Effector memory CD4-positive, alpha-beta T cell (primary cell): ENCODE results near the gene PLPP6.

Experiments
- DNase-seq, 3 donors: peaks; one replicate each; pipeline ENCODE4 v3.0.0-alpha.2; 2020
- H3K27ac ChIP-seq: 2 replicates; pipeline ENCODE4 v1.7.0; 2013; ENCODE audit warnings: mild to moderate bottlenecking, low read length, moderate library complexity; ENCODE audit not compliant: insufficient read depth, poor library complexity, severe bottlenecking
- H3K27me3 ChIP-seq: replicated peaks from 2 replicates; pipeline ENCODE4 v1.7.0; 2013; ENCODE audit warnings: mild to moderate bottlenecking, low read length; ENCODE audit not compliant: insufficient read depth, control insufficient read depth, poor library complexity, severe bottlenecking
- H3K36me3 ChIP-seq: 2 replicates; pipeline ENCODE4 v1.7.0; 2013; ENCODE audit warnings: mild to moderate bottlenecking, low read length, moderate library complexity; ENCODE audit not compliant: control insufficient read depth, insufficient read depth
- H3K4me1 ChIP-seq: 2 replicates; pipeline ENCODE4 v1.7.0; 2013; ENCODE audit warnings: low read length, mild to moderate bottlenecking; ENCODE audit not compliant: control insufficient read depth, insufficient read depth, poor library complexity, severe bottlenecking
- H3K4me3 ChIP-seq: 2 replicates; pipeline ENCODE4 v1.7.0; 2013; ENCODE audit warnings: low read length, low read depth, mild to moderate bottlenecking; ENCODE audit not compliant: insufficient read depth, poor library complexity, severe bottlenecking
- H3K9me3 ChIP-seq: 2 replicates; pipeline ENCODE4 v1.7.0; 2013; ENCODE audit warnings: mild to moderate bottlenecking, low read length, moderate library complexity; ENCODE audit not compliant: control insufficient read depth

The PLPP6 gene

DNA sequence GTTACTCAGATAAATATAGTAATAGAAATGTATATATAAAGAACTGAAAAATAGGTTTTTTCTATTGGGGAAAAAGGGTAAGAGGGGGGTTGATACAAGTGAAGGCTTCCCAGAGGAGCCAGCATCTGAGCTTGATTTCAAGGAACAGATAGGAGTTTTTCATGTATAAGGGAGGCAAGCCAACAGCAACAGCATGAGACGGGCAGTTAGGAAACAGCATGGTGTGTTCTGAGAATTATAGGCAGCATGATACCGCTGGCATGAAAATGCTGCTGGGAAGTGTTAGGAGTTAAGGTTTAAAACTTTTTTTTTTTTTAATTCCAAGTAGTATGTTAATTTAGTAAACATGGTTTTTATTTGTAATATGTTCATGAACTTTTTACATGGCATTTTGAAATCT is 26.9 kb downstream of the PLPP6 start:
- Histone ChIP-seq H3K27me3 (no peaks in the 10 kb centered on the region), H3K4me1 (peaks cover 3% of the 10 kb centered on the region), H3K4me3 (no peak overlapping the region), H3K27ac (no peak overlapping the region), H3K36me3 (peaks cover 27% of the 10 kb centered on the region), H3K9me3 (no peaks in the 10 kb centered on the region)
- DNase-seq: no peak

DNA sequence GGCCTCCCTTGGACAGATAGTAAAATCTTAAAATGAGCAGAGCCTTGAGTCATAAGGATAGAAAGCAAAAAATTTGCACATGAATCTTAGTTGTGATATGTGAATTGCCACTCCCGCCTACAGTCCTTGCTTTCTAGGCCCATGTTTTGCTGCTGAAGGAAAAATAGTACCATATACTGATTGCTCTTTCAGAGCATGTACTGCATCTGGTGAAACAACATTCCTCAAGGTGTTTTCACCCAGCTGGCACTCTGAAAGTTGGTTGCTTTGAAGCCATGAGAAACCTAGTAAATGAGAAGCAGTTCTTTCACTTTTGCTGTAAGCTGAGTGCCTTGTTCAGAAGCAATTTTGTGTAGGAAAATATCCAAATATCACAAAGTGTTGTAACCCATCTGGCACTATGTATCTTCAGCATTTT is 27.6 kb downstream of the PLPP6 start:
- H3K9me3 ChIP-seq: no peaks in the 10 kb centered on the region
- no peak overlapping the region for H3K27ac ChIP-seq
- peaks cover 3% of the 10 kb centered on the region for H3K4me1 ChIP-seq
- no peaks in the 10 kb centered on the region for H3K27me3 ChIP-seq
- peaks cover 27% of the 10 kb centered on the region for H3K36me3 ChIP-seq
- no peak for DNase-seq
- no peak overlapping the region for H3K4me3 ChIP-seq

DNA sequence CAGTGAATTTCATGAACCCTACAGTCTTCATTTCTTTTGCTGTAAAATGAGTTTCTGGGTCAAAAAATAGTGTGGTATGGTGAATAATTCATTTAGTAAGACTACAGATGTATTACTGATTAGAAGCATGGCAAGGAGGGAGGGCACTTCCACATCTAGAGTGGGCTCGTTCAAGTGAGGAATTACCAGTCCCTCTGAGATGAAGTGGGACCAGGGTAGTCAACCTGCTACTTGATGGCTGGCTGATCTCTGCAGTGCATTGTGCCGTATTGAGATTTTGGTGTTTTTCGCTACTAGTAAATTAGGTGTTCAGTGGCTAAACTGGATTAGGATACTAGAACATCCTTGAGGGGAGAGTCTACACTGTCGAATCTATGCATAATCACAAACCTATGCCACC is 28.1 kb downstream of the PLPP6 start:
- Histone ChIP-seq H3K27me3 (no peaks in the 10 kb centered on the region), H3K36me3 (peaks cover 30% of the 10 kb centered on the region), H3K4me3 (no peak overlapping the region), H3K9me3 (no peaks in the 10 kb centered on the region), H3K27ac (no peak overlapping the region), H3K4me1 (peaks cover 3% of the 10 kb centered on the region)
- no peak for DNase-seq

DNA sequence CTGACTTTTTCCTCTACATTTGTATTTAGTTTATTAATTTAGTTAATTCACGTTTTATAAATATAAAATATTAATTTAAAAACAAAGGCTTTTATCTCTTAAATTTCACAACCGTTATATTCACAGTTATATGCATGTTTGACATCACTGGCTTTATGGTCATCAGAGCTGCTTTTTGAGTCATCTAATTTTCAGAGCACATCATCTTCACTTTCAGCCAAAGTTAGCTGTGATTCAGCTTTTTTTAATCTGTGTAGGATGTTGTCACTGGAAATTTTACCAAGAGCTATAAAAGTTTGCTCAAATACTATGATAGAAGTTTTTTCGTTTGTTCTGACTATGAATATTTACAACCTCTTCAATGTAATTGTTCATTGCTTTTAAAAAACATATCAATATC is 29.7 kb downstream of the PLPP6 start:
- Histone ChIP-seq H3K9me3 (no peaks in the 10 kb centered on the region), H3K4me1 (peaks cover 3% of the 10 kb centered on the region), H3K27ac (no peak overlapping the region), H3K36me3 (peaks cover 19% of the 10 kb centered on the region), H3K27me3 (no peaks in the 10 kb centered on the region), H3K4me3 (no peak overlapping the region)
- DNase-seq: no peak

DNA sequence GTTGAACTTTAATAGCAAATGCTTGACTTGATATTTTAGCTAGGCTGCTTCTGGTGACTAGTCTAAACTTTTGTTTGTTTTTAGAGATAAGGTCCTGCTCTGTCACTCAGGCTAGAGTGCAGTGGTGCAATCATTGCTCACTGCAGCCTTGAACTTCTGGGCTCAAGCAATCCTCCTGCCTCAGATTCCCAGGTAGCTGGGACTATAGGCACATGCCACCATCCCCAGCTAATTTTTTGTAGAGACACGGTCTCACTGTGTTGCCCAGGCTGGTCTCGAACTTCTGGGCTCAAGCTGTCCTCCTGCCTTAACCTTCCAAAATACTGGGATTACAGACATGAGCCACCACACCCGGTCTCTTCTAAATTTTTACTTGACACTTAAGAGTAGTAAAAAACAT is 38.0 kb downstream of the PLPP6 start:
- Histone ChIP-seq H3K27ac (no peak overlapping the region), H3K4me1 (no peaks in the 10 kb centered on the region), H3K9me3 (no peaks in the 10 kb centered on the region), H3K36me3 (peaks cover 29% of the 10 kb centered on the region), H3K27me3 (no peaks in the 10 kb centered on the region), H3K4me3 (no peak overlapping the region)
- no peak for DNase-seq

- Histone ChIP-seq H3K9me3 (no peaks in the 10 kb centered on the region), H3K36me3 (peaks cover 27% of the 10 kb centered on the region), H3K27me3 (no peaks in the 10 kb centered on the region), H3K4me3 (no peak overlapping the region), H3K27ac (no peak overlapping the region), H3K4me1 (no peaks in the 10 kb centered on the region)
- DNase-seq: no peak
Measured at GRCh38 chr9:4700932-4701331, 38.8 kb downstream of the PLPP6 start.

GRCh38 chr9:4701526-4701925 is 39.4 kb downstream of the PLPP6 start:
- Histone ChIP-seq H3K4me3 (no peak overlapping the region), H3K9me3 (no peaks in the 10 kb centered on the region), H3K4me1 (no peaks in the 10 kb centered on the region), H3K27me3 (no peaks in the 10 kb centered on the region), H3K36me3 (peaks cover 27% of the 10 kb centered on the region), H3K27ac (no peak overlapping the region)
- DNase-seq: no peak

DNA sequence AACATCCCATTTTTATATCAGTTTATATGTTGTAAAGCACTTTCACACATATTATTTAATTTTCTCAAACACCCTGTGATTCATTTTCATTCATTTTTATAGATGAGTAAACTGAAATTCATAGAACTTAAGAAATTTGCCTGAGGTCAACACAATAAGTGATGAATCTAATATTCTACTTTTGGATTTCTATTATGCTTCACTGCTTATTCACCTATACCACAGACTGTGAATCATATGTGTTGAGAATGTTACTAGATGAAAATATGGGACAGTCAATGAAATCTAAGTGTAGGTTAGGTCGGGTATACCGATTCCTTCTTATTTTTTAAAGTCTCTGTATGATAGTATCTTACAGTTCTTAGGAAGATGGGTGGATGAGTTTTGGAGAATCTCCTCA is 42.0 kb downstream of the PLPP6 start:
- Histone ChIP-seq H3K4me1 (no peaks in the 10 kb centered on the region), H3K27ac (no peak overlapping the region), H3K36me3 (peaks cover 17% of the 10 kb centered on the region)

GRCh38 chr9:4706021-4706420 is 43.9 kb downstream of the PLPP6 start:
- no peak for DNase-seq
- Histone ChIP-seq H3K4me1 (no peaks in the 10 kb centered on the region), H3K36me3 (peaks cover 19% of the 10 kb centered on the region), H3K27me3 (no peaks in the 10 kb centered on the region), H3K27ac (no peak overlapping the region), H3K4me3 (no peak overlapping the region), H3K9me3 (no peaks in the 10 kb centered on the region)

More for the DNA sequence above, 42.0 kb downstream of the PLPP6 start:
- Histone ChIP-seq H3K4me3 (no peak overlapping the region), H3K27me3 (no peaks in the 10 kb centered on the region), H3K9me3 (no peaks in the 10 kb centered on the region)
- no peak for DNase-seq

GRCh38 chr9:4706971-4707622 is 45.0 kb downstream of the PLPP6 start:
- H3K36me3 ChIP-seq: peaks cover 17% of the 10 kb centered on the region
- H3K9me3 ChIP-seq: no peaks in the 10 kb centered on the region
- no peak overlapping the region for H3K27ac ChIP-seq
- no peak for DNase-seq
- no peak overlapping the region for H3K4me3 ChIP-seq
- no peaks in the 10 kb centered on the region for H3K27me3 ChIP-seq
- no peaks in the 10 kb centered on the region for H3K4me1 ChIP-seq
